ENCODE measurements around the gene CNTNAP2. TPM values are rescaled to one million over a fixed set of nuclear protein-coding genes. Genes with fewer than 3 reads are reported as not detected.
"Not testable (repeated sequence)": the region's sequence is repeated elsewhere in the genome, so short reads cannot be mapped to it uniquely, and the experiment has no call there.

Gene CNTNAP2
- total RNA-seq, 2 donors from 2014 or later, result not detected

GRCh38 chr7:148277042-148277660, 2160.6 kb downstream of the CNTNAP2 start:
- Mint-ChIP-seq H3K27ac (no peak overlapping the region), H3K27me3 (peaks cover 12% of the 10 kb centered on the region), H3K4me3 (no peak overlapping the region), H3K36me3 (ENCODE audit: low read depth) (no peaks in the 10 kb centered on the region), H3K4me1 (no peaks in the 10 kb centered on the region), H3K9me3 (no peaks in the 10 kb centered on the region)
- no peak for ATAC-seq (replicated peaks)

- Mint-ChIP-seq H3K36me3 (ENCODE audit: low read depth) (no peaks in the 10 kb centered on the region), H3K27ac (no peak overlapping the region), H3K4me3 (no peak overlapping the region), H3K9me3 (peaks cover 4% of the 10 kb centered on the region), H3K27me3 (peaks cover 3% of the 10 kb centered on the region), H3K4me1 (no peaks in the 10 kb centered on the region)
- ATAC-seq (replicated peaks), result no peak
Measured at GRCh38 chr7:148286150-148286549, 2169.5 kb downstream of the CNTNAP2 start.

DNA sequence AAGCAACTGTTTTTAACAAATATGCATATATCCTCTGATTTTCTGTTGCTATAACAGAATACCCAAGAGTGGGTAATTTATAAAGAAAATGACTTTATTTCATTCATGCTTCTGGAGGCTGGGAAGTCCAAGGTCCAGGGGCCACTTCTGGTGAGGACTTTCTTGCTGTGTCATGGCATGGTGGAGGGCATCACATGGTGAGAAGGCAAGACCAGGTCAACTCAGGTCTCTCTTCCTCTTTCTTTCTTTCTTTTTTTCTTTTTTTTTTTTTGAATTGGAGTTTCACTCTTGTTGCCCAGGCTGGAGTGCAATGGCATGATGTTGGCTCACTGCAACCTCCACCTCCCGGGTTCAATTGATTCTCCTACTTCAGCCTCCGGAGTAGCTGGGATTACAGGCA, 2170.9 kb downstream of the CNTNAP2 start:
- no peak for ATAC-seq (replicated peaks)
- Mint-ChIP-seq H3K27me3 (peaks cover 3% of the 10 kb centered on the region), H3K9me3 (peaks cover 4% of the 10 kb centered on the region), H3K4me1 (no peaks in the 10 kb centered on the region), H3K27ac (no peak overlapping the region), H3K36me3 (ENCODE audit: low read depth) (no peaks in the 10 kb centered on the region), H3K4me3 (no peak overlapping the region)

DNA sequence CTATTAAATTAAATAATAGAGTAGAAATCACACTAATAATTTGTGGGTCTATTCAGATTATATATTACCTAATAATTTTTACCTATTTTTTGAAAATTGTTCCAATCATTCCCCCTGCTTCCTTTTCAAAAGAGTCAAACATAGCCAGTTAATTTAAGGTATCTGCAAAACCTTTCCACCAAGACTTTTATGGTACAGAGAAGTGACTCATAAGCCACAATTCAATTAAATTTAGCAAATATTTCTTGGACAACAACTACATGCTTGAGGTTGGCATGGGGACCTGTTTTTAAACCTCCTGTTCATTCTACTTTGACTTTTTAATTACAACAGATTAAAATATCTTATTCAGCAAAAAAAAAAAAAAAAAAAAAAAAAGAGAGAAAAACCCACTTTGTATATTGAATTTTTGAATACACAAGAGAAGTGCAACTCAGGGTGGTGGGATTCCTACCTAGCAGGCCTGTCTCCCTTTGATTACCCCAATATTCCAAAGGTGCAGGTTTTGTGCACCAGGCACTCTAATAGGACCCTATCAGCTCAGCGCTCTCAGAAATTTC, 2172.1 kb downstream of the CNTNAP2 start:
- Mint-ChIP-seq H3K4me3 (no peak overlapping the region), H3K36me3 (ENCODE audit: low read depth) (no peaks in the 10 kb centered on the region), H3K27me3 (peaks cover 3% of the 10 kb centered on the region), H3K27ac (no peak overlapping the region), H3K4me1 (no peaks in the 10 kb centered on the region), H3K9me3 (peaks cover 4% of the 10 kb centered on the region)
- no peak for ATAC-seq (replicated peaks)

DNA sequence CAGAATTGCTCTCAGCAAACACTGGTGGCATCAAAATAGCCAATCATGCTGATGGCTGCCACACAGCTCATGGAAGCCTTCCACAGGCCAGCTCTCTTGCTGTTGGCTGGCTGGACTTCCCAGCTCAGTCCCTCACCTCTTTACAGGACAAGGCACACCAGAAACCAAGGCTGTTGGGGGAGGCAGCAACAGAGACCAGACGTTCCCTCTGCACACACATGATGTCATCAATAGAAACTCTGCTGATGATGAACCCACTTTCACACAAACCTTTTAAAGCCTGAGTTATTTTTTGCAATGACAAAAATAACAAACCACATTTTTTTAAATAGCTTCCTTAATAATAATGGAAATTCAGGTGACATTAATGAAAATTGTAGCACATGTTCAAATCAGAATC, 2173.0 kb downstream of the CNTNAP2 start:
- no peak overlapping the region for H3K4me3 Mint-ChIP-seq
- peaks cover 3% of the 10 kb centered on the region for H3K27me3 Mint-ChIP-seq
- no peaks in the 10 kb centered on the region for H3K9me3 Mint-ChIP-seq
- no peak overlapping the region for H3K27ac Mint-ChIP-seq
- no peaks in the 10 kb centered on the region for H3K4me1 Mint-ChIP-seq
- no peaks in the 10 kb centered on the region for H3K36me3 Mint-ChIP-seq (ENCODE audit: low read depth)
- no peak for ATAC-seq (replicated peaks)

GRCh38 chr7:148290538-148290937, 2173.9 kb downstream of the CNTNAP2 start:
- Mint-ChIP-seq H3K4me3 (no peak overlapping the region), H3K9me3 (no peaks in the 10 kb centered on the region), H3K36me3 (ENCODE audit: low read depth) (no peaks in the 10 kb centered on the region), H3K27me3 (peaks cover 3% of the 10 kb centered on the region), H3K27ac (no peak overlapping the region), H3K4me1 (no peaks in the 10 kb centered on the region)
- no peak for ATAC-seq (replicated peaks)

- peaks cover 3% of the 10 kb centered on the region for H3K27me3 Mint-ChIP-seq
- no peak overlapping the region for H3K4me3 Mint-ChIP-seq
- no peak overlapping the region for H3K27ac Mint-ChIP-seq
- no peaks in the 10 kb centered on the region for H3K36me3 Mint-ChIP-seq (ENCODE audit: low read depth)
- H3K4me1 Mint-ChIP-seq, result no peaks in the 10 kb centered on the region
- no peak for ATAC-seq (replicated peaks)
- no peaks in the 10 kb centered on the region for H3K9me3 Mint-ChIP-seq
Measured at GRCh38 chr7:148291799-148292198, 2175.2 kb downstream of the CNTNAP2 start.

GRCh38 chr7:148296994-148297644, 2180.5 kb downstream of the CNTNAP2 start:
- Mint-ChIP-seq H3K36me3 (ENCODE audit: low read depth) (no peaks in the 10 kb centered on the region), H3K4me3 (no peak overlapping the region), H3K27me3 (no peaks in the 10 kb centered on the region), H3K27ac (no peak overlapping the region), H3K4me1 (no peaks in the 10 kb centered on the region), H3K9me3 (no peaks in the 10 kb centered on the region)
- no peak for ATAC-seq (replicated peaks)

GRCh38 chr7:148298768-148299167, 2182.2 kb downstream of the CNTNAP2 start:
- not testable (repeated sequence) for H3K27ac Mint-ChIP-seq; H3K27me3 Mint-ChIP-seq; H3K4me3 Mint-ChIP-seq; ATAC-seq (replicated peaks); H3K9me3 Mint-ChIP-seq; H3K4me1 Mint-ChIP-seq; H3K36me3 Mint-ChIP-seq (ENCODE audit: low read depth)

DNA sequence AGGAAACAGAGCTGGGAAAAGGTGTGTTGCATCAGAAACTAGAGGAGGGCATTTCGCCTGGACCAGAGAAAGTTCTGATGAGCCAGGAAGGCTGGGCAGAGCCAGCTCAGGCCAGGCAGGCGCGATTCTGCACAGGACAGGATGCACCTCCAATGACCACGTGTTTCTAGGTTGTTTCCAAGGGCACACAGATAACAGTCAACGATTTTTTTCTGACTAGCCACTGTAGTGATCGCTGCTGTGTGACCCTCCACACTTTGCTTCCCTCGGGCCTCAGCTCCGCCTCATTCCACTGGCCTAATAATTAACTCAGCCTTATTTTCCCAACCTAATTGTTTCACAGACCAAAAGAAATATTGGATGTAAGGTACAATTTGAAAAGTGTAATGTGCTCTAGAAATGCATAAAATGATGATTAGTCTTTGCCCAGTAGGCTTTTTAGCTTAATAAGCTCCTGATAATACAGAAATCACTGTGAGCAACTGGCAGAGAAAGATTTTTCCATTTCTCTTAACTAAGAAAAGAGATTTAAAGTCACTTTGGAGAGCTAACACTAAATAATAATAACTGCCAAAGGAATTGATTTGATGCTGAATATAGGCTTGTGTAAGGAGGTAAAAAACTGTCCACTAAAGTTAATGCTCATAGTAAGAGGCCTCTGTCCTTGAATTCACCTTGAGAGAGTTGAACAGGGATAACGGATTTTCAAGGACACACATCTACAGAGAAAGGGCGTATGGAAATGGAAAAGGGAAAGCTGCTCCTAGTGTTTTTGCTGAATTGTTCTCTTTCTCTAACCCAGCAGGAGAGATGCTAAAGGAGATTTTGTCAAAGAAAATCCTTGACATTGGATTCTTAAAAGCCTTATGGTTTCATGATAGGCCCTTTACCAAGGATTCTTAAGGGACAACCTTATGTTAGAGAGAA, 2183.0 kb downstream of the CNTNAP2 start:
- H3K27ac Mint-ChIP-seq, result no peak overlapping the region
- no peak overlapping the region for H3K4me3 Mint-ChIP-seq
- no peaks in the 10 kb centered on the region for H3K27me3 Mint-ChIP-seq
- no peaks in the 10 kb centered on the region for H3K9me3 Mint-ChIP-seq
- H3K36me3 Mint-ChIP-seq (ENCODE audit: low read depth), result no peaks in the 10 kb centered on the region
- H3K4me1 Mint-ChIP-seq, result peaks cover 3% of the 10 kb centered on the region
- ATAC-seq (replicated peaks), result no peak

DNA sequence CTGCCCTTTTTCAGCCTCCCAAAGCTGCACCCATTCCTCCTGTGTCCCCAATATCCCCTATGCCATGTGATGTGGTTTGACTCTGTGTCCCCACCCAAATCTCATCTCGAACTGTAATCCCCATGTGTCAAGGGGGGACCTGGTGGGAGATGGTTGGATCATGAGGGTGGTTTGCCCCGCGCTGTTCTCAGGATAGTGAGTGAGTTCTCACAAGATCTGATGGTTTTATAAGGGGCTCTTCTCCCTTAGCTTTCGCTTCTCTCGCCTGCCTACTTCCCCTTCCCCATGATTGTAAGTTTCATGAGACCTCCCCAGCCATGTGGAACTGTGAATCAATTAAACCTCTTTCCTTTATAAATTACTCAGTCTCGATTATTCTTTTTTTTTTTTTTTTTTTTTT, 2185.8 kb downstream of the CNTNAP2 start:
- not testable (repeated sequence) for H3K4me3 Mint-ChIP-seq; ATAC-seq (replicated peaks); H3K27ac Mint-ChIP-seq; H3K9me3 Mint-ChIP-seq; H3K36me3 Mint-ChIP-seq (ENCODE audit: low read depth); H3K27me3 Mint-ChIP-seq
- H3K4me1 Mint-ChIP-seq, result peaks cover 14% of the 10 kb centered on the region

DNA sequence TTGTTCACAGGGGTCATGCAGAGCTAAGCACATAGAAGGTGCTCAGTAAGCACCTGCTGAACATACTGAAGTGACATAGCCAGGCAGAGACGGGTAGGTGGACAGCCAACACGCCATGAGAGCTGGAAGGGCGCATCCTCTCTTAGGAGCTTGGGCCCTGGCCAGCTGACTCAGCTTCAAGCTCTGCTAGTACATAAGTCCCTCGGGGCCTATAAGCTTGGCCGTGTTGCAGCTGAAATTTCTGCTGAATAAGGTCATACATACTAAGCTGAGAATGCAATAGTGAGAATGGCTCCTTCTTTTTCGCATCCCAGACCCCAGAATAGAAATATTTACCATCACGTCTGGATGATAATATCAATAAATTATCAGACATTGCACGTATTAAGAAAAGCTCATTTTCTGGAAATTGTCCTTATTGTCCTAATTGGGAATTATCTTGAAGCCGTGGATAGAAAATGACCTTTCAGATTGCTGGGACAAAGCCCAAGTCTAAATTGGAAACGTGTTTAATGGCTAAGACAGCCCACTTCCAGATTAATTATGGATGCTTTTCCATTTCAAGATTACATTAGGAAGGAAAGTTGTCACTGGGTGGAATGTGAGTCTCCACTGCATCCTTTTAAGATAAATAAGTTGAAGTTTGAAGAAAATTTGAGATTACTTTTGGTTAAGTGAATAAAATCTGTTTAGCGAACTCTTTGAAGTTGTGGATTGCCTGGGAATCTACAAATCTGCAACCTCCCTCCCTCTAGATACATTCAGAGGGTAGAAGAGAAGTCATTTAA, 2186.9 kb downstream of the CNTNAP2 start:
- Mint-ChIP-seq H3K27me3 (no peaks in the 10 kb centered on the region), H3K4me1 (peaks cover 14% of the 10 kb centered on the region), H3K27ac (peak overlapping the region; percentile 68), H3K36me3 (ENCODE audit: low read depth) (no peaks in the 10 kb centered on the region), H3K4me3 (peak overlapping the region; percentile 44), H3K9me3 (no peaks in the 10 kb centered on the region)
- ATAC-seq (replicated peaks), result no peak

DNA sequence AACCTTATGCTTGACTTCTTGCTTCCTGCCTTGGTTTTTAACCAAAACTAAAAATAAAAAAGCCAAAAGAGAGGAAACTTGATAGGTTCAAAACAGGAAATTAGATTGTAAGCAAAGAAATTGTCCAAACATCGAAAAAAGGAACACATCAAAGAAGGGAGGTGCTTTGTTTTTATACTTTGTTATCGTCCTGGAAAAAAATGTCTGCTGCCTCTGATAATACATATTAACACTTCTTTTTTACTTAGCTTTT, 2187.4 kb downstream of the CNTNAP2 start:
- Mint-ChIP-seq H3K4me3 (peak overlapping the region; percentile 44), H3K27me3 (no peaks in the 10 kb centered on the region), H3K9me3 (no peaks in the 10 kb centered on the region), H3K27ac (peak overlapping the region; percentile 68), H3K36me3 (ENCODE audit: low read depth) (no peaks in the 10 kb centered on the region), H3K4me1 (peaks cover 14% of the 10 kb centered on the region)
- no peak for ATAC-seq (replicated peaks)

DNA sequence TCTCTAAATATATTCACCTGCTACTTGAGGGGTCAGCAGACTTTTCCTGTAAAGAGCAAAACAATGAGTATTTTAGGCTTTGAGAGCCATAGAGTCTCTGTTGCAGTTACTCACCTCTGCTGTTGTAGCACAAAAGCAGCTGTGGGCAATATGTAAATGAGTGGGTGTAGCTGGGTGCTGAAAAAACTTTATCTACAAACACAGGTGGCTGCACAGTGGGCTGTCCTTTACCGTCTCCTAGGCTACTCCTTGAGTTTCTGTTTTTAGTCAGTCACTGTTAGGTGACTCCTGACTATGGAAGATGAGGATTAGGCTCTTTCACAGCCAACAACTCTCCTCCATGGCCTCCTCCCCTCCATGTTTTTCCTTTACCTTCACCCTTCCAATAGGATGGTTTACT, 2187.9 kb downstream of the CNTNAP2 start:
- peak overlapping the region; percentile 44 for H3K4me3 Mint-ChIP-seq
- H3K4me1 Mint-ChIP-seq, result peaks cover 14% of the 10 kb centered on the region
- no peaks in the 10 kb centered on the region for H3K9me3 Mint-ChIP-seq
- ATAC-seq (replicated peaks), result peak; percentile 78
- no peaks in the 10 kb centered on the region for H3K27me3 Mint-ChIP-seq
- no peaks in the 10 kb centered on the region for H3K36me3 Mint-ChIP-seq (ENCODE audit: low read depth)
- H3K27ac Mint-ChIP-seq, result peak overlapping the region; percentile 68

Measured in activated T-helper 17 cell treated with anti-CD3 and anti-CD28 coated beads, Interleukin-2, amount 50 U/mL, for 72 hours (primary cell).